ENCODE results near the gene SPRING1. TPM values are rescaled to one million over a fixed set of nuclear protein-coding genes. Genes with fewer than 3 reads are reported as not detected.
"Not testable (repeated sequence)": the region's sequence is repeated elsewhere in the genome, so short reads cannot be mapped to it uniquely, and the experiment has no call there.

SPRING1 gene
- polyA plus RNA-seq, 1 donor: 38.6 TPM

DNA sequence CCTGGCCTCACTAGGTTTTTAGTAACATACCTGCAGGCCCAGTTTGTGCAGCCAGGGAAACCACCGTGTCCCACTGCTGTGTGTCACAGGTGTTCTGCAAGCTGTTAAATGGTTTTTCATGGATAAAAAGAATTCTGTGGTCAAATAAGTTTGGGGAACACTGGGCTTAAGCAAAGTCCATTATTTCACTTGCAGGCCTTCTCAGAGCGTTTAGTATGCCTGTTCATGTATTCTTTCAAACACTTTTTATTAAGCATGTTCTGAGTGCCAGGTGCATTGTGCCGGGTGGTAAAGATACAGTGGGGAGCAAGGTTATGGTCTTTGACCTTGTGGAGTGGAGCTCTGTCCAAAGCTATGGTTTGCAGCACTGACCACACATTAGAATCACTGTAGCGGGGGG lies 7.7 kb upstream of the SPRING1 start:
- no peak overlapping the region for H3K4me3 ChIP-seq (ENCODE audit: low read length)
- DNase-seq: no peak
- H3K9me3 ChIP-seq (ENCODE audit: control insufficient read depth, low read depth, low read length): no peaks in the 10 kb centered on the region
- no CpG with 5 or more reads among the region's 4 CpGs for WGBS (ENCODE audit: insufficient coverage, low lambda C conversion rate)
- no peaks in the 10 kb centered on the region for H3K4me1 ChIP-seq (ENCODE audit: control insufficient read depth, insufficient read depth, low read length)
- H3K27ac ChIP-seq (ENCODE audit: low read length): no peak overlapping the region
- no peaks in the 10 kb centered on the region for H3K27me3 ChIP-seq (ENCODE audit: control insufficient read depth, insufficient read depth, low read length)
- H3K36me3 ChIP-seq (ENCODE audit: control insufficient read depth, insufficient read depth, low read length): no peaks in the 10 kb centered on the region

DNA sequence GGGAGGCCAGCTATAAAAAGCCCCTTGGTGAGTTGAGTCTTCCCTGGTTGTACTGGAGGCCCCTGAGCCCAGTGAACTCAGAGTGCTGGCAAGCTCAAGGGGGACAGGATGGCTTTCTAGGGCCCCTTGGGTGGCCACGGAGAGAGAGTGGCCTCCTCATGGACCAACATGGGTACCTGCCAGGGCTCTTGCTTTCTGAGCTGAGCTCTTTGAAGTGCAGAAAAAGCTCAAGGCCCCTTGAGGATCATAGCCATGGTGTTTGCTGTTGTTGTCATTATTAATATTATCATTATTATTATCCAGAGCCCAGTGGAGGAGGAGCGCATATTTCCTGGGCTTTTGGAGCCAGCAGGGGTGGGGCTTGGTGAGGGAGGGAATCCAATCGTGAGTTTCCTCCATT lies 6.9 kb upstream of the SPRING1 start:
- Histone ChIP-seq H3K36me3 (ENCODE audit: control insufficient read depth, insufficient read depth, low read length) (no peaks in the 10 kb centered on the region), H3K27ac (ENCODE audit: low read length) (no peak overlapping the region), H3K4me3 (ENCODE audit: low read length) (no peak overlapping the region), H3K9me3 (ENCODE audit: control insufficient read depth, low read depth, low read length) (no peaks in the 10 kb centered on the region), H3K27me3 (ENCODE audit: control insufficient read depth, insufficient read depth, low read length) (no peaks in the 10 kb centered on the region), H3K4me1 (ENCODE audit: control insufficient read depth, insufficient read depth, low read length) (no peaks in the 10 kb centered on the region)
- WGBS (ENCODE audit: insufficient coverage, low lambda C conversion rate): no CpG with 5 or more reads among the region's 3 CpGs
- DNase-seq: no peak

- not testable (repeated sequence) for H3K27me3 ChIP-seq (ENCODE audit: control insufficient read depth, insufficient read depth, low read length); H3K9me3 ChIP-seq (ENCODE audit: control insufficient read depth, low read depth, low read length); DNase-seq; H3K27ac ChIP-seq (ENCODE audit: low read length); H3K4me1 ChIP-seq (ENCODE audit: control insufficient read depth, insufficient read depth, low read length); H3K36me3 ChIP-seq (ENCODE audit: control insufficient read depth, insufficient read depth, low read length); H3K4me3 ChIP-seq (ENCODE audit: low read length)
- WGBS (ENCODE audit: insufficient coverage, low lambda C conversion rate): no CpG with 5 or more reads among the region's 2 CpGs
Observed at GRCh38 chr12:116742787-116743186, 4.9 kb upstream of the SPRING1 start.

DNA sequence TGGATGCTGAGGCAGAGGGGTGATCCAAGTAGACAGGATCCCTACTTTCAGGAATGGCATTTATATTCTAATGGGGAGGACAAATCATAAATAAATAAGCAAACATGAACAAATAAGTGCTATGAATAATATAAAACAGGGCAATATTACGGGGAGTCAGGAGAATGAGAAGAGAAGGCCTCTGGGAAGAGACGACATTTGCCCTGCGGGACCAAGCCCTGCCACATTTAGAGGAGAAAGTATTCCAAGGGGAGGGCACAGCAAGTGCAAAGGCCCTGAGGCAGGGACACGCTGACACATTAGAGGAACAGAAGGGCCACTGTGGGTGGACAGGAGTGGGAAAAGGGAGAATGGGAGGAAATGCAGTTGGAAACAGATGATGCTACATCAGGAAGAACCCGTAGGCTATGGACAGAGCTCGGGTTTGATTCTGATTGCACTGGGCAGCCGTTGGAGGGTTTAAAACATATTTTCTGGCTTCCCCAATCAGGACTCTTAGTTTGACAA lies 1.6 kb upstream of the SPRING1 start:
- H3K4me1 ChIP-seq (ENCODE audit: control insufficient read depth, insufficient read depth, low read length): peaks cover 7% of the 10 kb centered on the region
- H3K4me3 ChIP-seq (ENCODE audit: low read length): no peak overlapping the region
- H3K27ac ChIP-seq (ENCODE audit: low read length): no peak overlapping the region
- no peak for DNase-seq
- H3K9me3 ChIP-seq (ENCODE audit: control insufficient read depth, low read depth, low read length): no peaks in the 10 kb centered on the region
- H3K27me3 ChIP-seq (ENCODE audit: control insufficient read depth, insufficient read depth, low read length): no peaks in the 10 kb centered on the region
- peaks cover 8% of the 10 kb centered on the region for H3K36me3 ChIP-seq (ENCODE audit: control insufficient read depth, insufficient read depth, low read length)
- 100% methylated on average over 2 of the region's 7 CpGs for WGBS (ENCODE audit: insufficient coverage, low lambda C conversion rate)

- H3K36me3 ChIP-seq (ENCODE audit: control insufficient read depth, insufficient read depth, low read length): peaks cover 21% of the 10 kb centered on the region
- DNase-seq: peak in 1 of 2 donors; percentile 58
- peaks cover 7% of the 10 kb centered on the region for H3K4me1 ChIP-seq (ENCODE audit: control insufficient read depth, insufficient read depth, low read length)
- no peaks in the 10 kb centered on the region for H3K27me3 ChIP-seq (ENCODE audit: control insufficient read depth, insufficient read depth, low read length)
- H3K27ac ChIP-seq (ENCODE audit: low read length): peak overlapping the region; percentile 73
- no peaks in the 10 kb centered on the region for H3K9me3 ChIP-seq (ENCODE audit: control insufficient read depth, low read depth, low read length)
- 3% methylated on average over 12 of the region's 24 CpGs for WGBS (ENCODE audit: insufficient coverage, low lambda C conversion rate)
- peak overlapping the region; percentile 81 for H3K4me3 ChIP-seq (ENCODE audit: low read length)
Observed at GRCh38 chr12:116736962-116737773, 701 bp downstream of the SPRING1 start.

DNA sequence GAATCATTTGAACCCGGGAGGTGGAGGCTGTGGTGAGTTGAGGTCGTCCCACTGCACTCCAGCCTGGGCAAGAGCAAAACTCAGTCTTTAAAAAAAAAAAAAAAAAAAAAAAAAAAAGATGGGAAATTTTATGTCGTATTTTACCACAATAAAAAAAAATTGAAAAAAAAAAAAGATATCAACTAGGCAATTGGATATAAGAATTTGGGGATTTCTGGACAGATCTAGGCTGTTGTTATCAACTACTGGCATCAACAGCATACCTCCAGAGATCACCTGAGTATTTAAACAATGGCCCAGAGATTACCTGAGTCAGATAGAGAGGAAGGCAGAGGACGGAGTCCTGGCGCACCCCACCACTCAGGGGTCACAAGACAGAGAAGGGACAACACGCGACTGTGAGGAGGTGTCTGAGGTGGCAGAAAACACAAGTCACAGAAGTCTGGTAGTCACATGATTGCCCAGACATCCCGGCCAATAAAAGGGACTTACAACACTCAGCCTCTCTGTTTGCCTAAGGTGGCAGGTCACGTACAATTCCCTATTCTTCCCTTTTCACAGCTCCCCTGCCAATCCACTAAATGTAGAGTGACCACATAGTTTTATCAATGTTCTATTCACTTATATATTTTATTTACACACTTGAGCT lies 1.8 kb downstream of the SPRING1 start:
- DNase-seq: peak; percentile 88 to 93
- Histone ChIP-seq H3K36me3 (ENCODE audit: control insufficient read depth, insufficient read depth, low read length) (peaks cover 30% of the 10 kb centered on the region), H3K27ac (ENCODE audit: low read length) (peak overlapping the region; percentile 73), H3K4me3 (ENCODE audit: low read length) (peak overlapping the region; percentile 81), H3K9me3 (ENCODE audit: control insufficient read depth, low read depth, low read length) (no peaks in the 10 kb centered on the region), H3K4me1 (ENCODE audit: control insufficient read depth, insufficient read depth, low read length) (peaks cover 7% of the 10 kb centered on the region), H3K27me3 (ENCODE audit: control insufficient read depth, insufficient read depth, low read length) (no peaks in the 10 kb centered on the region)
- no CpG with 5 or more reads among the region's 9 CpGs for WGBS (ENCODE audit: insufficient coverage, low lambda C conversion rate)

DNA sequence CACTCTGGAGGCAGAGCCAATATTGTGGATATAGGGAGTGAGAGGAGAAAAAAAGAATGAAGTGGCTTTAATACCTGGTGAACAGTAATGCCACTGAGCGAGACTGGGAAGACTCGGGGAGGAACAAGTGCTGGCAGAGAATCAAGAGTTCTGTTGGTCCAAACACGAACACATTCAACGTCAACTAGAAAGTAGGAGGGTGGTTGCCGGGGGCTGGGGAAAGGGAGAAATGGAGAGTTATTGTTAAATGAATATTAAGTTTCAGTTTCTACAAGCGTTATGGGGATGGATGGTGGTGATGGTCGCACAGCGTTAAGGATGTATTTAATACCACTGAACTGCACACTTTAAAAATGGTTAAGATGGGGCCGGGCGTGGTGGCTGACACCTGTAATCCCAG lies 2.8 kb downstream of the SPRING1 start:
- no peak overlapping the region for H3K27ac ChIP-seq (ENCODE audit: low read length)
- 100% methylated on average over 4 of the region's 10 CpGs for whole genome bisulfite sequencing (ENCODE audit: insufficient coverage, low lambda C conversion rate)

GRCh38 chr12:116734156-116734768 lies 3.6 kb downstream of the SPRING1 start:
- DNase-seq: no peak
- Histone ChIP-seq H3K27me3 (ENCODE audit: control insufficient read depth, insufficient read depth, low read length) (no peaks in the 10 kb centered on the region), H3K27ac (ENCODE audit: low read length) (no peak overlapping the region), H3K36me3 (ENCODE audit: control insufficient read depth, insufficient read depth, low read length) (peaks cover 31% of the 10 kb centered on the region), H3K4me1 (ENCODE audit: control insufficient read depth, insufficient read depth, low read length) (peaks cover 7% of the 10 kb centered on the region), H3K9me3 (ENCODE audit: control insufficient read depth, low read depth, low read length) (no peaks in the 10 kb centered on the region), H3K4me3 (ENCODE audit: low read length) (no peak overlapping the region)
- 87% methylated on average over 3 of the region's 5 CpGs for WGBS (ENCODE audit: insufficient coverage, low lambda C conversion rate)

More for the DNA sequence above, 2.8 kb downstream of the SPRING1 start:
- DNase-seq: no peak
- H3K36me3 ChIP-seq (ENCODE audit: control insufficient read depth, insufficient read depth, low read length): peaks cover 31% of the 10 kb centered on the region
- H3K4me1 ChIP-seq (ENCODE audit: control insufficient read depth, insufficient read depth, low read length): peaks cover 7% of the 10 kb centered on the region
- H3K27me3 ChIP-seq (ENCODE audit: control insufficient read depth, insufficient read depth, low read length): no peaks in the 10 kb centered on the region
- no peaks in the 10 kb centered on the region for H3K9me3 ChIP-seq (ENCODE audit: control insufficient read depth, low read depth, low read length)
- H3K4me3 ChIP-seq (ENCODE audit: low read length): no peak overlapping the region

DNA sequence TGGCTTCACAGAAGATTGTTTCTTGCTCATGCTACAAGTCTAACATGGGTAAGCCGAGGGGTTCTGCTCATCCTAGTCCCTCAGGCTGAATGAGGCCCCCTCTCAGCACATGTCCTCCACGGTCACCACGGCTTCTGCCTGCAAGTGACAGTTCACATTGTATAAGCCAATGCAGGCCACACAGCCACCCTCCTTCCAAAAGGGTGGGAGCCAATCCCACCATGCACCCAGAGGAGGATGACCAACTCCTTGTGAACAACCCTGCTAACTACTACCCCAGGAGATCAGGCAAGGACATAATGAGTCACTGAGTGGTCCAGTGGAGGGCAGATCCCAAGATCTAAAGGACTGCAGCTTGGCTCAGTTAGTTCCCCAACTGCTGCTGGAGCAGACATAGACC lies 6.1 kb downstream of the SPRING1 start:
- H3K4me3 ChIP-seq (ENCODE audit: low read length): no peak overlapping the region
- peaks cover 31% of the 10 kb centered on the region for H3K36me3 ChIP-seq (ENCODE audit: control insufficient read depth, insufficient read depth, low read length)
- H3K27ac ChIP-seq (ENCODE audit: low read length): no peak overlapping the region
- no CpG with 5 or more reads among the region's 3 CpGs for WGBS (ENCODE audit: insufficient coverage, low lambda C conversion rate)
- DNase-seq: no peak
- H3K4me1 ChIP-seq (ENCODE audit: control insufficient read depth, insufficient read depth, low read length): peaks cover 15% of the 10 kb centered on the region
- H3K27me3 ChIP-seq (ENCODE audit: control insufficient read depth, insufficient read depth, low read length): no peaks in the 10 kb centered on the region
- H3K9me3 ChIP-seq (ENCODE audit: control insufficient read depth, low read depth, low read length): no peaks in the 10 kb centered on the region

GRCh38 chr12:116727891-116728290 lies 10.0 kb downstream of the SPRING1 start:
- Histone ChIP-seq H3K36me3 (ENCODE audit: control insufficient read depth, insufficient read depth, low read length) (peaks cover 18% of the 10 kb centered on the region), H3K4me3 (ENCODE audit: low read length) (no peak overlapping the region), H3K27ac (ENCODE audit: low read length) (no peak overlapping the region), H3K9me3 (ENCODE audit: control insufficient read depth, low read depth, low read length) (no peaks in the 10 kb centered on the region), H3K27me3 (ENCODE audit: control insufficient read depth, insufficient read depth, low read length) (no peaks in the 10 kb centered on the region), H3K4me1 (ENCODE audit: control insufficient read depth, insufficient read depth, low read length) (peaks cover 18% of the 10 kb centered on the region)
- WGBS (ENCODE audit: insufficient coverage, low lambda C conversion rate): no CpG with 5 or more reads among the region's 6 CpGs
- no peak for DNase-seq
